Ovary (tissue), 3 donors: ENCODE results near the gene SSC5D.

Experiments used
- CTCF ChIP-seq, 3 donors: fragments of 450-650 bp in 2 of 3; fragments of 200-600 bp in 1 of 3; IDR thresholded peaks; one replicate each; pipeline versions ENCODE4 v1.5.1 to v1.8.0; 2016 to 2022; ENCODE audit warnings: antibody characterized with exemption in 3 of 3, mild to moderate bottlenecking in 1 of 3
- EP300 ChIP-seq: sonication (generic); formaldehyde crosslinking; IDR thresholded peaks from one replicate; pipeline ENCODE4 v1.6.1; 2017; ENCODE audit warnings: antibody characterized with exemption
- donor health status: DM: no; HTN: no; CAD: no.

- TF ChIP-seq CTCF (IDR thresholded peaks at IDR 0.05), result no peak
- no peak for TF ChIP-seq EP300
These were observed 52.4 kb downstream of the SSC5D start for GRCh38 chr19:55540619-55541018.
